Measurements from ENCODE around the gene CLOCK.

CLOCK gene

GRCh38 chr4:55381502-55381901 is 165.2 kb downstream of the CLOCK start:
- DNase-seq (ENCODE audit: low spot score) = no peak

- DNase-seq (ENCODE audit: low spot score) = no peak
Observed at GRCh38 chr4:55380576-55380975, 166.1 kb downstream of the CLOCK start.

GRCh38 chr4:55378617-55379467 is 167.9 kb downstream of the CLOCK start:
- no peak for DNase-seq (ENCODE audit: low spot score)
